Stimulated activated CD4-positive, alpha-beta T cell treated with anti-CD3 and anti-CD28 coated beads, TNF-alpha, amount 100 ng/mL, for 1 hour (primary cell): ENCODE data around the gene FLT1.

Experiments
- DNase-seq, 3 donors: peaks; one replicate each; pipeline ENCODE4 v3.0.0-alpha.2; 2020; ENCODE audit warnings: low read depth in 3 of 3, low spot score in 1 of 3

FLT1 gene

DNA sequence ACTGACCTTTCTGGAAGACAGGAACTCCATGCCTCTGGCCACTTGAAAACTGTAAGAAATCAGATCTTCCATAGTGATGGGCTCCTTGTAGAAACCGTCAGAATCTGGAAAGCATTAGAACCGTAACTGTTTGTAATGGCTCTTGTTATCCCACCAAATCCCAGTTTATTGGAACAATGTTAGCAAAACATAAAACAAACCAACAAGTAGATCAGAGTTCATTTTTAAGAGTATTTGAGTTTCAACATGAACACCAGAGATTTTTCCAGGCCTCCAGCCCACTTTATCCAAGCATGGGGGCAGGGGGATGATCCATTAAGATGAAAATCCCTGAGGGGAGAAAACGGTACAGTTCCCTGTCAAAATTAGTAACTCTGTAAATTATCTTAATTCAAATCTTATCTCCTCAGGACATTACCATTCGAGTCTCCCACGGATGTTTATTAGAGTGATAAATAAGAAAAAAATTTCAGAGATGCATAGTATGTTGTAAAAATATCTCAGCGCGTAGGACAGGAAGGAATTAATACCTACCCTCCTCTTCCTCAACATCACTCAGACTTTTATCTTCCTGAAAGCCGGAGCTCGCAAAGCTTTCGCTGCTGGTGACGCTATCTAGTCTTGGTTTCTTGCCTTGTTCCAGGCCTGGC lies 172.5 kb downstream of the FLT1 start:
- no peak for DNase-seq

DNA sequence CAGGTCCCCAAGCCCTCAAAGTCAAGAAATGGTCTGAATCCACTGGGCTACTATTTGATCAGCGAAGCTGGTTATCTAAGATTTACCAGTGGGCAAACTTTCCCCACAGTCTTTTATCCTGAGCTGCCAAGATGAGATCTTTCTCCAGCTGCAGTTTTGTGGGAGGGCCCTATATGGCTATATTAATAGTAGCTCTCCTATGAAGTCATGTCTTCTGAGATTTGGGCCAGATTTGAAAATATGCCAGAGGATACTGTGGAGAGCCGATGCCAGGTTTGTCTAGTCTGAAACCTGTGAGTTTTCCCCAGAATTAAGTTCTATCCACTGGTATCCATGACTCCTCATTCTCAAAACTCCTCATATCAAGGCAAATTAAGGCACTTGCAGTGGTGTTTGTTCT lies 173.2 kb downstream of the FLT1 start:
- DNase-seq = no peak

GRCh38 chr13:28320884-28321574 lies 173.9 kb downstream of the FLT1 start:
- DNase-seq = no peak

- DNase-seq = no peak
These were observed 174.7 kb downstream of the FLT1 start for GRCh38 chr13:28320209-28320608.

DNA sequence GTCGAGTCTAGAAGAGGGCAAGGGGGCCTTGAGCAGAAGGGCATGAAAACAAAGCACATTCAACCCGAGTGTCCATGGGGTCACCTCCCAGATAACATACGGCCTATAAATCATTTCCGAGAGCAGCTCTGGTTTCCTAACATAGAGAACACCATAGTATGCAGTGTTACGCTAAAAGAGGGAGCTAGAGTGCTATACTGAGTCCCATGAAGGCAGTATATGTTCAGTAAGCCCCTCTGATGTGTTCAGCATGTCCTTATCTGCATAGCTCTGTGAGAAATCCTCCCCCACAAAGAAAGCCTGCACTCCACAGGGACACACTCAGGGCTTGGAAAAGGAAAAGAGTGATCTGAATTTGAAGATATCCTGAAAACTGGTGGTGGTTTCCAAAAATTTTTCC lies 175.4 kb downstream of the FLT1 start:
- no peak for DNase-seq

DNA sequence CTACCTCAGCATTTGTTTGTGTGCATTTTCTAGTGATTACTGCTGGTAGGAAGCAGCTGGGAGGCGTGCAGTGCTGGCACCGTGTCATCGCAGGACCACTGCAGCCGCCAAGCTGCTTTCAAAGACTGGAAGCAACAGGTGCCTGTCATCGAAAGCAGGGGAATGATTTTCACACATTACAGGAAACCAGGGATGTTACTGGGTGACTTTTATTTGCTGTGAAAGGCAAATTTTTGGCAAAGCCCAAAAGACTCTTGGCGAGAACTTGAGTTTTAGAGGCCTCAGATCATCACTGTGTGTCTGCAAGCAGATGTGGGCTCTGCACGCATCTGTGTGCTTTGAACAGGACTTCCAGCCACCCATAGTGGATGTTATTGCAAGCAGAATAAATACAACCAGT lies 176.4 kb downstream of the FLT1 start:
- DNase-seq = no peak

GRCh38 chr13:28316836-28317235 lies 178.1 kb downstream of the FLT1 start:
- no peak for DNase-seq

DNA sequence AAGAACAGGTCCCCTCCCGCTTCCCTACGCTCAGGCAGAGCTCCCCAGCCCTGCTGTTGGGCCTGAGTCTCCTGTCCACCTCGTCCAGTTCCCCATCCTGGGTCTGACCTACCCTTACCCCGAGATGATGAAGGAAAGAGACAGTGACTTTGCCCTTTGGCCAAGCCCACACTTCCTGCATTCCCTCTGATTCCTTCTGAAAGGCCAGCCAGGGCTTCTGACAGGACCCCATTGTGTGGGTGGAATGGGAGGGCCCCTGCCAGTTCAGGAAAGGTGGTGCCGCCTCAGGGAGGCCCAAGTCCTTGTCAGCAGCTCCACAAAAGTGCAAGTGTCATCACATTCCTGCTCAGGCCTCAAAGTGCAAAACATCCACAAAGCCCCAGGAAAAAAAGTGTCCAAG lies 178.8 kb downstream of the FLT1 start:
- no peak for DNase-seq

DNA sequence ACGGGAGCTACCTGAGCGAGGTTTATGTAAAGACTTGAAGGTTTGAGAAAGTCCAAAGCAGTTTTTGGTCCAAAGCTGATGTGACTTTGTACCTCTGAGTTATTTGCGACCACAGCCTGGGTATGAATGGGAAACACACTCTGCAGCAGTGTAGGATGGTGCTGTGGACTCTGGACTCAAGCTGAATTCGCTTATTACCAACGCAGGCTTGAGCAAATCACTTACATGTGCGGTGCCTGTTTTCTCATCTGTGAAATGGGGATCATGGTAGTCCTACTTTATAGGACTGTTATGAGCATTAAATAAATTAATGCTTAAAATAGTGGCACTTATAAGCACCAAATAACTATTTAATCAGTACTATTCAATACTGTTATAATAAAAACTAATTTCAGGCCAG lies 180.0 kb downstream of the FLT1 start:
- DNase-seq = no peak

- no peak for DNase-seq
These were observed 181.3 kb downstream of the FLT1 start for GRCh38 chr13:28313579-28313978.

- DNase-seq = no peak
These were observed 188.6 kb downstream of the FLT1 start for GRCh38 chr13:28306325-28306724.

- no peak for DNase-seq
These were observed 193.1 kb downstream of the FLT1 start for GRCh38 chr13:28301839-28302238.

DNA sequence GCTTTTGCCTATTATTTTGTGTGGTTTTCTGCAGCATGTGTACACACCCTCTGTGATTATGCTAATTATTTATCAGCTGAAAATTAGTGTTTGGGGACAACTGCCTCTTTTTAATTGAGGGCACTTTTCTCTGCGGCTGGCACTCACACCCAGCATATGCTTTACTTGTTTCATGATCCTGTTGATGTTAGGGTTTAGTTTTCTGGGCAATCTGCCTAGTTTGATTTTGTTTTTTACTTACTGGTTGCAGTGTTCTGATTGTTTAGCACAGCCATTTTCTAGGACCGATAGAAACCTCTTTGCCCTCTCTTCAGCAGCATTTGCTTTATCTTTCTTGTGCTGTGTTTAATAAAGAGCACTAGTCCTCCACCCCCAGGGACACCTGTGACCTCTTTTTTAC lies 195.0 kb downstream of the FLT1 start:
- no peak for DNase-seq

DNA sequence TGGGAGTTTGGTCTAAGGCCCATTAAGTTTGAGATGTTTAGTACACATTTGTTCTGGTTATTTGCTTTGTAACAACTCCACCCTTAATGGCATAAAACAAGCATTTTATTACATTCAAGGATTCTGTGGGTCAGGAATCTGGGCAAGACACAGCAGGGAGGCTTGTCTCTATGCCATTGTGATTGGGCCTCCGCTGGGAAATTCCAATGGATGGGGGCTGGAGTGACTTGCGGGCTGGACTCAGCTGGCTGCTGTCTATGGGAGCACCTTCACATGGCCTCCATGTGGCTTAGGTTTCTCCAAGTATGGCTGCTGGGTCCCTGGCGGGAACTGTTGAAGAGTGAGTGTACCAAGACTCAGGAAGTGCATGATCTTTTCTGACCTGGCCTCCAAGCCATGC lies 197.6 kb downstream of the FLT1 start:
- DNase-seq = no peak

DNA sequence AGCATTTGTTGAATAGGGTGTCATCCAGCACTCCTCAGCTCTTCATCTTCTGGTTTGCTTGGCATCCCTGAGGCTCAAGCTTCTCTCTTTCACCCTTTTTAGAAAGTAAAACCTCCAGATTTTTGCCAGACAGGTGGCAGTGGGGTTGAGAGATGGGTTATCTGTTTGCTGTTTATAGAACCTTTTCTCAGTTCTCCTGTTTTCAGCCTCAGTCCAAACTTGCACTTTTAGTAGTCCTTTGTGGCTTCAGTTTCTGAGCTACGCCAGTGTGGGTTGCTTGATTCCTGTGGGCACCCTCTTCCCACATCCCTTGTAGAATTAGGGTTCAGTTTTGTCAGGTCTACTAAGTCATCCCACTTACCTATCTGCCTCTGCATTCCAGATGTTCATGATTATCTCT lies 208.7 kb downstream of the FLT1 start:
- DNase-seq = no peak

DNA sequence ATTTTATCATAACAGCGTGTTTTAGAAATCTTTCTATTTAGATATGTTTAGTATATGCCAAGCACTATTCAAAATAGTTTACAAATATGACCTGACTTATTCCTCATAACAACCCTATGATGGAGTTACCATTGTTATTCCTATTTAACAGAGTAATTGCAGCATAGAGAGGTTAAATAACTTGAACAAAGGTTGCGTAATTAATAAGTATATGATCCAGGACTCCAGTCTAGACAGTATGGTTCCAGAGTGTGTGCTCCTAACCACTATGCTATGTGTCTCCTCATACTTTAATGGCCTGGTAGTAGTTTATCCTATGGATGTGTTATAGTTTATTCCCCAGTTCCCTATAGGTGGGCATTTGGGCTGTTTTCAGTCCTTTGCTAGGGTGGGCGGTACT lies 211.3 kb downstream of the FLT1 start:
- no peak for DNase-seq

DNA sequence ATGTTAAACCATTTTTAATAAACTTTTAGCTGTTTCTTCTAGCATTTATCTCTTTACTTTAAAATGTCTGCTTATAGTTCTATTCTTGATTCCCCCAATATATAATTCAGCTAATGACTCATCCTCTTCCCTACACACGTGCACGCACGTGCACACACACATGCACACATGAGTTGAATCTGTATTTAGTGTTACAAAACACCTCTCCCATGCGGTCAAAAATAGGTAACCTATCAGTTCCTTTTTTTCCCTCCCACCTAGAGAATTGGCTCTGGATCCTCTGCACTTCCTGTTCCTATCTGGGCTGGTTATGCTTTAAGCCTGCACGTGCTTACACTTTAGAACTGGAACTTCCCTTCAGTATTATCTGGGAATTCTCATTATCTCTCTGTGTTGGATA lies 212.5 kb downstream of the FLT1 start:
- no peak for DNase-seq

DNA sequence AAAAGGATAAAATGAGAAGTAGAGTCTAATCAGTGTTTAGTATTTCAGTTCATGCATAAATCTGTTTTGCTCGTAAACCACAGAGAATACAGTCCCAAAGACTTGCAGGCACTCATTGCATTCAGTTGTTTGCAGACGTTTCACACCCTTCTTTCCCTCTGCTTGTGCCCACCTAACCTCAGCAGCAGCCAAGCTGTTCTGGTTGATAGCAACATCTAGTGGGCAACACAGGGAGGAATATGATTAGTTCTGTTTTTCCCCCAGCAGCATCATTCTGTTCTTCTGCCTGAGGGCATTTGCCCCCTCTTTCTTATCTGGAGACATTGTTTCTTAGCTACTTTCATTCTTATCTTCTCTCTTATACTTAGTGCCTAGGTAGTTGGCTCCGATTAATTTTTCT lies 221.0 kb downstream of the FLT1 start:
- no peak for DNase-seq

DNA sequence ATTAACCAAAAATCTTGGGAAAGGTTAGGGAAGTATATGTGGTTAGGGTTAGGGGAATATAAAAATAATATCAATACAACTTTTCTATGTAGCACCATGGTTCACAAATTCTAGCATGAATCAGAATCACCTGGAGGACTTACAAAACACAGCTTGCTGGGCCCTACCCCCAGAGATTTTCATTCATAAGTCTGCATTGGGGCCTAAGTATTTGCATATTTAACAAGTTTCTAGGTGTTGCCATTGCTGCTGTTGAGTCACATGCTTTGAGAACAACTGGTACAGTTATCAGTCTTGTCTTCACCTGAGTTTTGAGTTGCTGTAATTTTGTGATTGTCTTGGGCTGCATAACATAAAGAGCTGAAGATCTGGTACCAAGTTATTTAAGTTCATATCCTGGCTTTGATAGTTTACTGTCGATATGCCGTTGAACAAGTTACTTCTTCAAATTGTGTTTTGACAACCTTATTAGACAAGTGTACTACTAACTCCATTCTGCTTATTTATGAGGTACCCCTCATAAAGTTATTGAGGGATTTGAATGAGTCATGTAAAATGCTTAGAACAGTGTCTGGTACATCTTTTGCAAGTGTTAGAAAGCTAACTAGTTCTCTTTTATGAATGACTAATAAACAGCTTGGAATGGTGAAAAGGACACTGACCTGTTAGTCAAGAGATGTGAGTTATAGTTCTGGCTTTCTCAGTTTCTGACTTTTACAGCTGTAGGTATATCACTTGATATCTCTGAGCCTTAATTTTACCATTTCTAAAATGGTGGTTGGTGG lies 223.7 kb downstream of the FLT1 start:
- DNase-seq = no peak

GRCh38 chr13:28268800-28269223 lies 226.1 kb downstream of the FLT1 start:
- DNase-seq = no peak

DNA sequence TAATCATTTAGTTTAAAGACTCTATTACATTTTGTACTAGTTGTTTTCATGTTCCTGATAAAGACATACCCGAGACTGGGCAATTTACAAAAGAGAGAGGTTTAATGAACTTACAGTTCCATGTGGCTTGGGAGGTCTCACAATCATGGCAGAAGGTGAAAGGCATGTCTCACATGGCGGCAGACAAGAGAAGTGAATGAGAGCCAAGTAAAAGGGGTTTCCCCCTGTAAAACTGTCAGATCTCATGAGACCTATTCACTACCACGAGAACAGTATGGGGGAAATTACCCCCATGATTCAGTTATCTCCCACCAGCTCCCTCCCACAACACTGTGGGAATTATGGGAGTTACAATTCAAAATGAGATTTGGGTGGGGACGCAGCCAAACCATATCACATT lies 227.4 kb downstream of the FLT1 start:
- DNase-seq = no peak

GRCh38 chr13:28258417-28258816 lies 236.5 kb downstream of the FLT1 start:
- DNase-seq = no peak
